Measurements from ENCODE around the gene HS3ST5.
"Not testable (repeated sequence)": the region's sequence is repeated elsewhere in the genome, so short reads cannot be mapped to it uniquely, and the experiment has no call there.

The HS3ST5 gene

GRCh38 chr6:114228675-114229074 is 114.1 kb downstream of the HS3ST5 start:
- Histone ChIP-seq H3K9me3 (no peaks in the 10 kb centered on the region), H3K27me3 (no peaks in the 10 kb centered on the region), H3K36me3 (no peaks in the 10 kb centered on the region), H3K4me1 (ENCODE audit: control insufficient read depth in 1 of 2, insufficient read depth in 1 of 2, low read depth in 1 of 2, low read length in 1 of 2) (no peaks in the 10 kb centered on the region), H3K4me3 (ENCODE audit: low read depth in 1 of 2, low read length in 1 of 2) (no peak overlapping the region), H3K27ac (no peak overlapping the region)
- TF ChIP-seq CTCF (IDR thresholded peaks at IDR 0.05): no peak

GRCh38 chr6:114227944-114228468 is 114.8 kb downstream of the HS3ST5 start:
- H3K9me3 ChIP-seq: no peaks in the 10 kb centered on the region
- no peaks in the 10 kb centered on the region for H3K4me1 ChIP-seq (ENCODE audit: control insufficient read depth in 1 of 2, insufficient read depth in 1 of 2, low read depth in 1 of 2, low read length in 1 of 2)
- H3K27me3 ChIP-seq: no peaks in the 10 kb centered on the region
- H3K27ac ChIP-seq: no peak overlapping the region
- H3K4me3 ChIP-seq (ENCODE audit: low read depth in 1 of 2, low read length in 1 of 2): no peak overlapping the region
- H3K36me3 ChIP-seq: no peaks in the 10 kb centered on the region
- no peak for TF ChIP-seq CTCF (IDR thresholded peaks at IDR 0.05)

GRCh38 chr6:114220241-114220640 is 122.6 kb downstream of the HS3ST5 start:
- H3K27ac ChIP-seq: no peak overlapping the region
- no peaks in the 10 kb centered on the region for H3K9me3 ChIP-seq
- H3K27me3 ChIP-seq: no peaks in the 10 kb centered on the region
- no peak overlapping the region for H3K4me3 ChIP-seq (ENCODE audit: low read depth in 1 of 2, low read length in 1 of 2)
- H3K4me1 ChIP-seq (ENCODE audit: control insufficient read depth in 1 of 2, insufficient read depth in 1 of 2, low read depth in 1 of 2, low read length in 1 of 2): no peaks in the 10 kb centered on the region
- TF ChIP-seq CTCF (IDR thresholded peaks at IDR 0.05): no peak
- no peaks in the 10 kb centered on the region for H3K36me3 ChIP-seq

- no peaks in the 10 kb centered on the region for H3K4me1 ChIP-seq (ENCODE audit: control insufficient read depth in 1 of 2, insufficient read depth in 1 of 2, low read depth in 1 of 2, low read length in 1 of 2)
- H3K36me3 ChIP-seq: no peaks in the 10 kb centered on the region
- no peaks in the 10 kb centered on the region for H3K27me3 ChIP-seq
- no peak overlapping the region for H3K27ac ChIP-seq
- TF ChIP-seq CTCF (IDR thresholded peaks at IDR 0.05): no peak
- H3K4me3 ChIP-seq (ENCODE audit: low read depth in 1 of 2, low read length in 1 of 2): no peak overlapping the region
- no peaks in the 10 kb centered on the region for H3K9me3 ChIP-seq
Measured at GRCh38 chr6:114218437-114219340, 124.1 kb downstream of the HS3ST5 start.

GRCh38 chr6:114217996-114218395 is 124.8 kb downstream of the HS3ST5 start:
- H3K4me1 ChIP-seq (ENCODE audit: control insufficient read depth in 1 of 2, insufficient read depth in 1 of 2, low read depth in 1 of 2, low read length in 1 of 2); H3K4me3 ChIP-seq (ENCODE audit: low read depth in 1 of 2, low read length in 1 of 2); H3K36me3 ChIP-seq: not testable (repeated sequence)

GRCh38 chr6:114216789-114217467 is 125.9 kb downstream of the HS3ST5 start:
- H3K4me3 ChIP-seq (ENCODE audit: low read depth in 1 of 2, low read length in 1 of 2): no peak overlapping the region

More at GRCh38 chr6:114217996-114218395, 124.8 kb downstream of the HS3ST5 start:
- not testable (repeated sequence) for H3K27ac ChIP-seq, H3K27me3 ChIP-seq, H3K9me3 ChIP-seq

More at GRCh38 chr6:114216789-114217467, 125.9 kb downstream of the HS3ST5 start:
- no peaks in the 10 kb centered on the region for H3K9me3 ChIP-seq
- H3K27me3 ChIP-seq: no peaks in the 10 kb centered on the region
- no peak for TF ChIP-seq CTCF (IDR thresholded peaks at IDR 0.05)
- H3K27ac ChIP-seq: no peak overlapping the region
- H3K4me1 ChIP-seq (ENCODE audit: control insufficient read depth in 1 of 2, insufficient read depth in 1 of 2, low read depth in 1 of 2, low read length in 1 of 2): no peaks in the 10 kb centered on the region
- H3K36me3 ChIP-seq: no peaks in the 10 kb centered on the region
